Prostate gland (tissue), 2 donors: ENCODE data around the gene OTULINL.

Source experiments
- POLR2A ChIP-seq: fragments of 450-650 bp; IDR thresholded peaks from one replicate; pipeline ENCODE4 v1.6.1; 2016; ENCODE audit warnings: antibody characterized with exemption, mild to moderate bottlenecking
- POLR2AphosphoS5 ChIP-seq: sonication (generic); formaldehyde crosslinking; IDR thresholded peaks from one replicate; pipeline ENCODE4 v1.6.1; 2017; ENCODE audit warnings: antibody characterized with exemption
- TF ChIP-seq, protein P1 (sequence below), 4 experiments: fragments of 200-600 bp in 2 of 4; fragments of 450-650 bp in 2 of 4; sonication (generic) in 2 of 4; IDR thresholded peaks; 1 replicate in 3 of 4; 2 replicates in 1 of 4; pipeline ENCODE4 v1.5.1; 2016 to 2019; ENCODE audit warnings: antibody characterized with exemption in 4 of 4, mild to moderate bottlenecking in 2 of 4, moderate library complexity in 2 of 4

DNA sequence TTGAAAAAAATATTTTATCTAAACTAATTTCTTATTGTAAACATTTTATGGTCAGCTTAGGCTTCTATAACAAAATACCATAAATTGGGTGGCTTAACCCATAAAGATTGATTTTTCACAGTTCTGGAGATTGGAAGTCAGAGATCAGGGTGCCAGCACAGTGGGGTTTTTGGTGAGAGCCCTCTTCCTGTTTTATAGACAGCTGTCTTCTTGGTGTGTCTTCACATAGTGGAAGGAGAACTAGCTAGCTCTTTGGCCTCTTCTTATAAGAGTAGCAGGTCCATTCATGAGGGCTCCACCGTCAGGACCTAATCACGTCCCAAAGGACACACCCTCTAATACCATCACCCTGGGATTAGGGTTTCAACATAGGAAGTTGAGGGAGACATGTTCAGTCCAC lies 26.6 kb downstream of the OTULINL start:
- no peak for TF ChIP-seq POLR2A
- TF ChIP-seq POLR2AphosphoS5: no peak
- TF ChIP-seq, protein P1, sequence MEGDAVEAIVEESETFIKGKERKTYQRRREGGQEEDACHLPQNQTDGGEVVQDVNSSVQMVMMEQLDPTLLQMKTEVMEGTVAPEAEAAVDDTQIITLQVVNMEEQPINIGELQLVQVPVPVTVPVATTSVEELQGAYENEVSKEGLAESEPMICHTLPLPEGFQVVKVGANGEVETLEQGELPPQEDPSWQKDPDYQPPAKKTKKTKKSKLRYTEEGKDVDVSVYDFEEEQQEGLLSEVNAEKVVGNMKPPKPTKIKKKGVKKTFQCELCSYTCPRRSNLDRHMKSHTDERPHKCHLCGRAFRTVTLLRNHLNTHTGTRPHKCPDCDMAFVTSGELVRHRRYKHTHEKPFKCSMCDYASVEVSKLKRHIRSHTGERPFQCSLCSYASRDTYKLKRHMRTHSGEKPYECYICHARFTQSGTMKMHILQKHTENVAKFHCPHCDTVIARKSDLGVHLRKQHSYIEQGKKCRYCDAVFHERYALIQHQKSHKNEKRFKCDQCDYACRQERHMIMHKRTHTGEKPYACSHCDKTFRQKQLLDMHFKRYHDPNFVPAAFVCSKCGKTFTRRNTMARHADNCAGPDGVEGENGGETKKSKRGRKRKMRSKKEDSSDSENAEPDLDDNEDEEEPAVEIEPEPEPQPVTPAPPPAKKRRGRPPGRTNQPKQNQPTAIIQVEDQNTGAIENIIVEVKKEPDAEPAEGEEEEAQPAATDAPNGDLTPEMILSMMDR (IDR thresholded peaks at IDR 0.05): no peak
